GM12874 (cell line): ENCODE measurements around the gene POLD3.

Experiments
- TF ChIP-seq, protein P1 (sequence below): IDR thresholded peaks from 2 replicates; pipeline ENCODE4 v1.5.1; 2011; ENCODE audit warnings: low read depth, mild to moderate bottlenecking, control low read depth, low read length, moderate library complexity; ENCODE audit not compliant: insufficient read depth

The POLD3 gene

DNA sequence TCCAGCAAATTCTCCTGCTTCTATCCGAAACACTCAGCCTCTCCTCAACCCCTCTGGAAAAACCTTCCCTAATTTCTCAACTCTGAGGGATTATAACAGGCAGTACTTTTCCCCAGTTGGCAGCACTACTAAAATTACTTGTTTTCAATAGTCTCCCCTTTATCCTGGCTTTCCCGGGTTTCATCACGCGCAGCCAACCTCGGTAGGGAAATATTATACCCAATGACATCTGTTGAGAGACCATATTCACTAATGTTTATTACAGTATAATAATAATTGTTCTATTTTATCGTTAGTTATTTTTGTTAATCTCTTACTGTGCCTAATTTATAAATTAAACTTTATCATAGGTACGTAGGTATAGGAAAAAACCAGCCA, 330 bp upstream of the POLD3 start:
- TF ChIP-seq, protein P1, sequence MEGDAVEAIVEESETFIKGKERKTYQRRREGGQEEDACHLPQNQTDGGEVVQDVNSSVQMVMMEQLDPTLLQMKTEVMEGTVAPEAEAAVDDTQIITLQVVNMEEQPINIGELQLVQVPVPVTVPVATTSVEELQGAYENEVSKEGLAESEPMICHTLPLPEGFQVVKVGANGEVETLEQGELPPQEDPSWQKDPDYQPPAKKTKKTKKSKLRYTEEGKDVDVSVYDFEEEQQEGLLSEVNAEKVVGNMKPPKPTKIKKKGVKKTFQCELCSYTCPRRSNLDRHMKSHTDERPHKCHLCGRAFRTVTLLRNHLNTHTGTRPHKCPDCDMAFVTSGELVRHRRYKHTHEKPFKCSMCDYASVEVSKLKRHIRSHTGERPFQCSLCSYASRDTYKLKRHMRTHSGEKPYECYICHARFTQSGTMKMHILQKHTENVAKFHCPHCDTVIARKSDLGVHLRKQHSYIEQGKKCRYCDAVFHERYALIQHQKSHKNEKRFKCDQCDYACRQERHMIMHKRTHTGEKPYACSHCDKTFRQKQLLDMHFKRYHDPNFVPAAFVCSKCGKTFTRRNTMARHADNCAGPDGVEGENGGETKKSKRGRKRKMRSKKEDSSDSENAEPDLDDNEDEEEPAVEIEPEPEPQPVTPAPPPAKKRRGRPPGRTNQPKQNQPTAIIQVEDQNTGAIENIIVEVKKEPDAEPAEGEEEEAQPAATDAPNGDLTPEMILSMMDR: no peak

DNA sequence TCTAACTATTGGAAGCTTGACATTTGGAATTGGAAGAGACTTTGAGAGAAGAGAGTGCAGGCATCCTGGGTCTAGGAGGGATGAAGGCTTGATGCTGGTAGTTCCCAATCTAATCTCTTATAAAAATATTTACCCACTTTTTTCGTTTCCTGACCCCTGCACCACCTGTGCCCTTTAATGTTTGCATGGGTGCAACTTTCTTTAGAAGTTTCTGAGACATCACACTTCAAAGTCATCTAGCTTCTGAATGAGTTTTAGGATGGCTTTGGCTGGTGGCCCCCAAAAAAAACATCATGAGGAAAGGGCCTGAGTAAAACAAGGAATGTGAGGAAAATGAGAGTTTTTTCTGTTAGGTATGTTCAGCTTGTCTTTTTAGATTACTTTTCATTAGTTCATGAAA, 1.1 kb downstream of the POLD3 start:
- TF ChIP-seq, protein P1: no peak

DNA sequence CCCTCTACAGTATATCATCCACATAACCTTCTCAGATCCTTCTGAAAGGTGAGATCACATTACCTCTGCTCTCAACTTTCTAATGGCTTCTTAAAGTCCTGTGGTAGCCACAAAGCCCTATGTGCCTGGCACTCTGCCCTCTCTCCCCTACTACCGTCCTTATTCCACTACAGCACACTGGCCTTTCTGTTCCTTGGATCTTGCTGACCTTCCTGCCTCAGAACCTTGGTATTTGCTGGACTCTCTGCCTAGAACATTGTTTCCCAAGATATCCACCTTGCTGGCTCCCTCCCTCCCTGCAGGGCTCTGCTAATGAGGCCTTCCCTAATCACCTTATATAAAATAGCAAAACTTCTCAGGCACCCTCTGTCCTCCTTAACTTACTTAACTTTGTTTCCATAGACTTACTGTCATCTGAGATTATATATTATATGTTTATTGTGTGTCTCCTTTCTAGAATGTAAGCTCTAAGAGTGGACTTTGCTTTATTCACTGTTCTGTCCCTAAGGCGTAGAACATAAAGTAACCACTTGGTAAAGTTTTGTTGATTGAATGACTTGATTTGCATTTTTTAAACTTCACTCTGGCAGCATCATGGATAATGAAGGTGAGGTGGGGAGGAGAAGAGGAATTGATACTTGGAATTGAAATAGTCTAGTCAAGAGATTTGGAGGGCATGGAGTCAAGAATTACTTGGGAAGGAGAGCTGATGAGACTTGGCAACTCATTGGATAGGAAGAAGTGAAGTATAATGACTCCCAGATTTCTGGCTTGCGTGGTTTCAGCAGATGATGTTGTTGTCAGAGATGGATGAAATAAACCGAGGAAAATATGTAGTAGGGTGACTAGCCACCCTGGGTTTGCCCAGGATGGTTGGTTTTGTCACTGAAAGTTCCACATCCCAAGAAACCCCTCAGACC, 10.5 kb downstream of the POLD3 start:
- TF ChIP-seq, protein P1: no peak

DNA sequence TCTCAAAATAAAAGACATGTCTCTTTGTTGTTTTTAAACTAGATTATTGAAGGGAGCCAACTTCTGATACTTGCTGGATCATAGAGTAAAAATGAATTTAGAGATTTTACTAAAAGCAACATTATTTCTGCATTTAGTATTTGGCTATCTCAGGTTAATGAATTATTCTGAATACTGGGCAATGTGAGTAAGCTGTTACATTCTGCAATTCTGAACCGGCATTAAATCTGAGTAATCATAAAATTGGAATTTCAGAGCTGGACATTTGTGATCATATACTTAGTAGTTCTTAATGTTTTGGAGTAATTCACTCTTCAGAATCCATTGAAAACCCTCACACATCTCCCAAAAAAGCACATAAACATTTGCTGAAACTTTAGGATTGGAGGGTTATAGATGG, 11.5 kb downstream of the POLD3 start:
- TF ChIP-seq, protein P1: no peak

GRCh38 chr11:74604311-74604710, 11.9 kb downstream of the POLD3 start:
- TF ChIP-seq, protein P1: no peak

- TF ChIP-seq, protein P1: no peak
Measured at GRCh38 chr11:74605403-74605802, 13.0 kb downstream of the POLD3 start.

GRCh38 chr11:74608431-74608830, 16.0 kb downstream of the POLD3 start:
- TF ChIP-seq, protein P1: no peak
